ENCODE measurements around the gene PDXK. TPM values are rescaled to one million over a fixed set of nuclear protein-coding genes. Genes with fewer than 3 reads are reported as not detected.
A peak's percentile ranks its signal among the peaks of the same experiment; 100 is the strongest.

The PDXK gene
- polyA plus RNA-seq, 3 donors = 128 to 214 (median 210) TPM

DNA sequence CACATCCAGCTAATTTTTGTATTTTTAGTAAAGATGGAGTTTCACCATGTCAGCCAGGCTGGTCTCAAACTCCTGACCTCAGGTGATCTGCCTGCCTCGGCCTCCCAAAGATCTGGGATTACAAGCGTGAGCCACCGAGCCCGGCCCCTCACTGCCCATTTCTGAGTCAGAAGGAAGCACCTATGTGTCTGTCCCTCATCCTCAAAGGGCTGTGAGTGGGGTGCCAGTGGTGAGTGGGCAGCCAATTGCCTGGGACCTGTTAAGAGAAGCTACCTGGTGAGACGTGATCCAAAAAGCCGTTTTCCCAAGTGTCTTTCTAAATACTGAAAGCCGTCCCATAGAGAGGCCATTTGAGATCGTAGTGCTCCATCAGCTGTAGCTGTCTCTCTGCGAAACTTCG, 27.1 kb upstream of the PDXK start:
- Histone ChIP-seq H3K4me2 (replicated peaks; ENCODE audit: extremely low read depth, low read length, poor library complexity, severe bottlenecking) (no peak overlapping the region), H3K4me3 (replicated peaks in 1 of 3; ENCODE audit: low read depth in 2 of 3, low read length in 3 of 3) (no peak overlapping the region), H3K27ac (ENCODE audit: low read depth in 1 of 2, low read length in 2 of 2) (no peak overlapping the region), H3K36me3 (replicated peaks in 1 of 2; ENCODE audit: control insufficient read depth in 1 of 2, insufficient read depth in 2 of 2, low read length in 2 of 2) (peaks cover 65 to 96% of the 10 kb centered on the region in 2 donors), H3K9me3 (replicated peaks in 1 of 2; ENCODE audit: control insufficient read depth in 1 of 2, insufficient read depth in 1 of 2, low read length in 2 of 2) (no peaks in the 10 kb centered on the region), H3K79me2 (ENCODE audit: insufficient read depth, low read length) (no peaks in the 10 kb centered on the region), H3K4me1 (ENCODE audit: control insufficient read depth in 1 of 2, insufficient read depth in 2 of 2, low read length in 2 of 2) (peaks cover 9 to 14% of the 10 kb centered on the region in 2 donors), H4K20me1 (ENCODE audit: insufficient read depth, low read length) (no peaks in the 10 kb centered on the region), H3K27me3 (ENCODE audit: control insufficient read depth in 2 of 2, insufficient read depth in 2 of 2, low read length in 2 of 2) (no peaks in the 10 kb centered on the region), H2AFZ (ENCODE audit: insufficient read depth, low read depth, low read length, poor library complexity, severe bottlenecking) (no peak overlapping the region), H3K9ac (ENCODE audit: insufficient read depth, low read length, poor library complexity, severe bottlenecking) (no peak overlapping the region)
- Mint-ChIP-seq H3K27ac (no peak overlapping the region), H3K4me3 (no peak overlapping the region), H3K36me3 (peaks cover 65 to 91% of the 10 kb centered on the region in 2 donors), H3K27me3 (ENCODE audit: low read depth in 3 of 3) (peaks cover 0 to 4% (median 0%) of the 10 kb centered on the region in 3 donors), H3K4me1 (peaks cover 14% of the 10 kb centered on the region), H3K9me3 (peaks cover 0 to 2% (median 0%) of the 10 kb centered on the region in 7 donors)
- no peak for DNase-seq
- intact Hi-C loops (cut with micrococcal nuclease) = no loop called here
- TF ChIP-seq, protein P1, sequence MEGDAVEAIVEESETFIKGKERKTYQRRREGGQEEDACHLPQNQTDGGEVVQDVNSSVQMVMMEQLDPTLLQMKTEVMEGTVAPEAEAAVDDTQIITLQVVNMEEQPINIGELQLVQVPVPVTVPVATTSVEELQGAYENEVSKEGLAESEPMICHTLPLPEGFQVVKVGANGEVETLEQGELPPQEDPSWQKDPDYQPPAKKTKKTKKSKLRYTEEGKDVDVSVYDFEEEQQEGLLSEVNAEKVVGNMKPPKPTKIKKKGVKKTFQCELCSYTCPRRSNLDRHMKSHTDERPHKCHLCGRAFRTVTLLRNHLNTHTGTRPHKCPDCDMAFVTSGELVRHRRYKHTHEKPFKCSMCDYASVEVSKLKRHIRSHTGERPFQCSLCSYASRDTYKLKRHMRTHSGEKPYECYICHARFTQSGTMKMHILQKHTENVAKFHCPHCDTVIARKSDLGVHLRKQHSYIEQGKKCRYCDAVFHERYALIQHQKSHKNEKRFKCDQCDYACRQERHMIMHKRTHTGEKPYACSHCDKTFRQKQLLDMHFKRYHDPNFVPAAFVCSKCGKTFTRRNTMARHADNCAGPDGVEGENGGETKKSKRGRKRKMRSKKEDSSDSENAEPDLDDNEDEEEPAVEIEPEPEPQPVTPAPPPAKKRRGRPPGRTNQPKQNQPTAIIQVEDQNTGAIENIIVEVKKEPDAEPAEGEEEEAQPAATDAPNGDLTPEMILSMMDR (IDR thresholded peaks at IDR 0.05) = no peak
- 100% methylated on average over 7 of the region's 10 CpGs for WGBS (ENCODE audit: insufficient coverage)

DNA sequence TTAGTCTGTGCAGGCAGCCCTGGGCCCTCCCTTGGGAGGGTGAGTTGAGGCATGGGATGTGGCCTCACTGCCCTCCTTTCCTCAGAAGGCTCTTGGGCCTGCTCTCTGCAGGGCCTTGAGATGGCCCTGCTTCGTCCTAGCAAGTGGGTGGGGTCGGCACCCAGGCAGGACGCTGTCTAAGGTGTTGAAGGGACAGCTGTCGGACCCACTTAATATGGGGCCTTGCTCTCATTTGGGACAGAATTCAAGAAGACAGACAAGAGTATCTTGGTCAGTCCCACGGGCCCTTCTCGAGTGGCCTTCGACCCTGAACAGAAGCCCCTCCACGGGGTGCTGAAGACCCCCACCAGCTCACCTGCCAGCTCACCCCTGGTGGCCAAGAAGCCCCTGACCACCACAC, 26.0 kb upstream of the PDXK start:
- peak overlapping the region in 1 of 7 donors; percentile 18 for H3K27ac Mint-ChIP-seq
- Histone ChIP-seq H4K20me1 (ENCODE audit: insufficient read depth, low read length) (no peaks in the 10 kb centered on the region), H3K27ac (ENCODE audit: low read depth in 1 of 2, low read length in 2 of 2) (no peak overlapping the region), H3K4me2 (replicated peaks; ENCODE audit: extremely low read depth, low read length, poor library complexity, severe bottlenecking) (no peak overlapping the region), H3K9me3 (replicated peaks in 1 of 2; ENCODE audit: control insufficient read depth in 1 of 2, insufficient read depth in 1 of 2, low read length in 2 of 2) (no peaks in the 10 kb centered on the region), H3K79me2 (ENCODE audit: insufficient read depth, low read length) (no peaks in the 10 kb centered on the region), H3K36me3 (replicated peaks in 1 of 2; ENCODE audit: control insufficient read depth in 1 of 2, insufficient read depth in 2 of 2, low read length in 2 of 2) (peaks cover 55 to 84% of the 10 kb centered on the region in 2 donors), H3K9ac (ENCODE audit: insufficient read depth, low read length, poor library complexity, severe bottlenecking) (no peak overlapping the region), H3K4me3 (replicated peaks in 1 of 3; ENCODE audit: low read depth in 2 of 3, low read length in 3 of 3) (no peak overlapping the region), H2AFZ (ENCODE audit: insufficient read depth, low read depth, low read length, poor library complexity, severe bottlenecking) (no peak overlapping the region), H3K27me3 (ENCODE audit: control insufficient read depth in 2 of 2, insufficient read depth in 2 of 2, low read length in 2 of 2) (no peaks in the 10 kb centered on the region), H3K4me1 (ENCODE audit: control insufficient read depth in 1 of 2, insufficient read depth in 2 of 2, low read length in 2 of 2) (peaks cover 9 to 12% of the 10 kb centered on the region in 2 donors)
- H3K36me3 Mint-ChIP-seq = peaks cover 60 to 82% of the 10 kb centered on the region in 2 donors
- intact Hi-C loops (cut with micrococcal nuclease) = no loop called here
- H3K27me3 Mint-ChIP-seq (ENCODE audit: low read depth in 3 of 3) = peaks cover 0 to 4% (median 0%) of the 10 kb centered on the region in 3 donors
- H3K9me3 Mint-ChIP-seq = peaks cover 0 to 2% (median 0%) of the 10 kb centered on the region in 7 donors
- H3K4me3 Mint-ChIP-seq = no peak overlapping the region
- TF ChIP-seq, protein P1 (IDR thresholded peaks at IDR 0.05) = no peak
- 100% methylated on average over 7 of the region's 8 CpGs for WGBS (ENCODE audit: insufficient coverage)
- H3K4me1 Mint-ChIP-seq = peaks cover 12% of the 10 kb centered on the region
- no peak for DNase-seq

Measured in CD14-positive monocyte (primary cell).